MM.1S (cell line): ENCODE data around the gene CTNNAL1.

Experiments
- DNase-seq: peaks from one replicate; pipeline ENCODE4 v3.0.0-alpha.2; 2015
- H2AFZ ChIP-seq: fragments of 300-600 bp; sonication (generic); 2 replicates; pipeline ENCODE4 v1.6.0; 2016; ENCODE audit warnings: antibody characterized with exemption, low read length
- H3F3A ChIP-seq: fragments of 300-600 bp; sonication (generic); 2 replicates; pipeline ENCODE4 v1.6.1; 2016; ENCODE audit warnings: mild to moderate bottlenecking, antibody characterized with exemption, low read length, moderate library complexity, mixed read lengths; ENCODE audit not compliant: insufficient read depth
- H3K27ac ChIP-seq: fragments of 300-600 bp; sonication (generic); 2 replicates; pipeline ENCODE4 v1.5.1; 2016; ENCODE audit warnings: mild to moderate bottlenecking, low read length
- H3K27me3 ChIP-seq: fragments of 300-600 bp; sonication (generic); replicated peaks from 2 replicates; pipeline ENCODE4 v1.6.0; 2016; ENCODE audit warnings: low read length; ENCODE audit not compliant: insufficient read depth
- H3K36me3 ChIP-seq: fragments of 300-600 bp; sonication (generic); replicated peaks from 2 replicates; pipeline ENCODE4 v1.6.1; 2016; ENCODE audit warnings: mild to moderate bottlenecking, low read length, mixed read lengths; ENCODE audit not compliant: insufficient read depth
- H3K4me1 ChIP-seq: fragments of 300-600 bp; sonication (generic); 2 replicates; pipeline ENCODE4 v1.6.1; 2016; ENCODE audit warnings: low read length, mixed read lengths
- H3K4me2 ChIP-seq: fragments of 300-600 bp; sonication (generic); 2 replicates; pipeline ENCODE4 v1.6.0; 2016; ENCODE audit warnings: low read depth, low read length
- H3K4me3 ChIP-seq: fragments of 300-600 bp; sonication (generic); 2 replicates; pipeline ENCODE4 v1.5.1; 2016; ENCODE audit warnings: low read length, mixed read lengths
- H3K79me2 ChIP-seq: fragments of 300-600 bp; sonication (generic); 2 replicates; pipeline ENCODE4 v1.6.1; 2016; ENCODE audit warnings: mixed run types, low read length, mixed read lengths
- H3K9ac ChIP-seq: fragments of 300-600 bp; sonication (generic); 2 replicates; pipeline ENCODE4 v1.6.1; 2016; ENCODE audit warnings: low read length, mixed read lengths
- H3K9me2 ChIP-seq: fragments of 300-600 bp; sonication (generic); replicated peaks from 2 replicates; pipeline ENCODE4 v1.6.1; 2016; ENCODE audit warnings: mild to moderate bottlenecking, low read length, mixed read lengths; ENCODE audit not compliant: insufficient read depth
- H3K9me3 ChIP-seq: fragments of 300-600 bp; sonication (generic); replicated peaks from 2 replicates; pipeline ENCODE4 v1.6.1; 2016; ENCODE audit warnings: mild to moderate bottlenecking, low read length, mixed read lengths; ENCODE audit not compliant: insufficient read depth
- H4K20me1 ChIP-seq: fragments of 300-600 bp; sonication (generic); 2 replicates; pipeline ENCODE4 v1.6.1; 2016; ENCODE audit warnings: mild to moderate bottlenecking, low read length, moderate library complexity, mixed read lengths; ENCODE audit not compliant: insufficient read depth
- CTCF ChIP-seq: fragments of 300-600 bp; sonication (generic); IDR thresholded peaks from 2 replicates; pipeline ENCODE4 v1.5.1; 2016; ENCODE audit warnings: antibody characterized with exemption, low read length, mixed read lengths
- EZH2 ChIP-seq: fragments of 300-600 bp; sonication (generic); optimal IDR thresholded peaks from 2 replicates; pipeline ENCODE3; 2017; ENCODE audit warnings: low read depth, mild to moderate bottlenecking, antibody characterized with exemption, low read length, mixed read lengths
- EZH2phosphoT487 ChIP-seq: fragments of 300-600 bp; sonication (generic); IDR thresholded peaks from 2 replicates; pipeline ENCODE4 v1.6.1; 2018; ENCODE audit warnings: antibody characterized with exemption, low read length

Gene CTNNAL1

DNA sequence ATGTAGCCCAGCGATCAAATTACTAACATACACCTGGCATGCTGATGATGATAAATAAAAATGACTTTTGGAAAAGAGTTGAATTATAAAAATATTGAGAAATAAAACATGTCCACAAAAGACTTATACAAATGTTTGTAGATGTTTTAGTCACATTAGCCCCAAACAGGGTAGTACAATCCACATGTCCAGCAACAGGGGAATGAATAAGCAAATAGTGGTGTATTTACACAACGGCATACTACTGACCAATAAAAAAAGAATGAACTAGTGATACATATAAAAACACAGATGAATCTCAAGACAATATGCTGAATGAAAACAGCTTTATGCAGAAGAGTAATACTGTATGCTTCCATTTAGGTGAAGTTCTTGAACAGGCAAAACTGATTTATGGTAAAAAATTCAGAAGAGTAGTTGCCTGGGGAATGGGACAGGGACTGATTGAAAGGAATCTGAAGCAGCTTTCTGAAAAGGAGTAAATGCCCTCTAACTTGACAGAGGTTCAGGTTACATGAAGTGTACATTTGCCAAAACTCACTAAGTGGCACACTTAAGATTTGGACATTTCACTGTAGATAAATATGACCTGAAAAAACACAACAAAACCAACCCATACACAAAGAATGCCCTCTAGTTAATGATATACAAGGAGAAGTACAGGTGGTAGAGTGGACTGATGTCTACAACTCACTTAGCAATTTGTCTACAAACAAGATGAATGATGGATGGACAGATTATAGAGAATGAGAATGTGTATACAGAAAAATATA is 115.8 kb downstream of the CTNNAL1 start:
- Histone ChIP-seq H3K9me3 (no peaks in the 10 kb centered on the region), H3K9me2 (no peaks in the 10 kb centered on the region), H3K4me1 (no peaks in the 10 kb centered on the region), H3K27ac (no peak overlapping the region), H3F3A (no peaks in the 10 kb centered on the region), H3K79me2 (no peaks in the 10 kb centered on the region), H3K4me2 (no peak overlapping the region), H3K36me3 (no peaks in the 10 kb centered on the region; the same call in 1 of the 2 replicates), H2AFZ (no peak overlapping the region), H3K9ac (no peak overlapping the region), H3K27me3 (no peaks in the 10 kb centered on the region), H3K4me3 (no peak overlapping the region), H4K20me1 (no peaks in the 10 kb centered on the region)
- no peak for TF ChIP-seq EZH2phosphoT487
- no peak for TF ChIP-seq CTCF
- no peak for TF ChIP-seq EZH2
- DNase-seq: no peak

GRCh38 chr9:108894225-108894997 is 118.9 kb downstream of the CTNNAL1 start:
- TF ChIP-seq EZH2 (no peak), CTCF (no peak), EZH2phosphoT487 (no peak)
- Histone ChIP-seq H3F3A (no peaks in the 10 kb centered on the region; the same call in 1 of the 2 replicates), H2AFZ (no peak overlapping the region), H3K79me2 (no peaks in the 10 kb centered on the region), H3K9me2 (no peaks in the 10 kb centered on the region), H3K4me2 (no peak overlapping the region), H3K27me3 (no peaks in the 10 kb centered on the region), H3K27ac (no peak overlapping the region), H3K9ac (no peak overlapping the region), H3K4me3 (no peak overlapping the region), H4K20me1 (no peaks in the 10 kb centered on the region), H3K36me3 (no peaks in the 10 kb centered on the region; the same call in 1 of the 2 replicates), H3K9me3 (no peaks in the 10 kb centered on the region), H3K4me1 (0 out of 2 replicates have a peak, but pooled peaks cover 6% of the 10 kb centered on the region)
- no peak for DNase-seq
